ENCODE data around the gene SQSTM1. TPM values are rescaled to one million over a fixed set of nuclear protein-coding genes. Genes with fewer than 3 reads are reported as not detected.

Gene SQSTM1
- total and polyA plus RNA-seq, 2 of the 8 experiments (the other 6 are each of a cell fraction or from before 2014, with no cell fraction given), result 78.6 to 110 TPM

GRCh38 chr5:179870403-179870903 lies 49.7 kb downstream of the SQSTM1 start:
- H4K91ac ChIP-seq (replicated peaks; ENCODE audit: insufficient read length, low read length), result no peak overlapping the region
- H3K23me2 ChIP-seq (ENCODE audit: low read depth, low read length), result no peaks in the 10 kb centered on the region
- H3K14ac ChIP-seq (ENCODE audit: insufficient read length), result no peak overlapping the region
- no peak overlapping the region for H2AFZ ChIP-seq (ENCODE audit: low read length)
- H3K23ac ChIP-seq (ENCODE audit: insufficient read length), result no peak overlapping the region
- DNase-seq (ENCODE audit: low read depth in 1 of 2, low spot score in 2 of 2), result peak; percentile 43 to 60
- peaks cover 3 to 11% (median 5%) of the 10 kb centered on the region in 4 experiments; a peak in 5 of 8 replicates for H3K36me3 ChIP-seq (ENCODE audit: control insufficient read depth in 2 of 4, insufficient read depth in 4 of 4, low read length in 3 of 4)
- 0 out of 2 replicates have a peak overlapping the region, but pooled peaks have one; percentile 37 for H2BK5ac ChIP-seq (ENCODE audit: low read depth, low read length)
- no peak overlapping the region for H3K4me2 ChIP-seq (ENCODE audit: insufficient read depth in 1 of 2, low read depth in 2 of 2, low read length in 2 of 2)
- no peaks in the 10 kb centered on the region for H3K79me2 ChIP-seq (ENCODE audit: control insufficient read depth in 1 of 2, insufficient read depth in 2 of 2, low read length in 2 of 2)
- no peak overlapping the region for H3K18ac ChIP-seq (ENCODE audit: extremely low read depth, low read length)
- no peak overlapping the region for H4K8ac ChIP-seq (ENCODE audit: extremely low read depth, insufficient read depth, low read length)
- FAIRE-seq, result no peak
- no peak overlapping the region for H2BK12ac ChIP-seq (ENCODE audit: low read depth, low read length)
- no peak overlapping the region for H3K9ac ChIP-seq (replicated peaks in 1 of 4; ENCODE audit: extremely low read depth in 1 of 4, low read depth in 3 of 4, low read length in 3 of 4)
- no peak overlapping the region for H3K56ac ChIP-seq (replicated peaks; ENCODE audit: insufficient read length, low read depth, low read length)
- WGBS, 2 experiments (ENCODE audit: extremely low coverage in 1 of 2, insufficient coverage in 1 of 2, insufficient read length in 1 of 2, insufficient replicate concordance in 2 of 2, low coverage in 1 of 2, low lambda C conversion rate in 2 of 2, missing lambda C conversion rate in 1 of 2), result 89% methylated on average over 17 of the region's 17 CpGs; no CpG with 5 or more reads in 1 of the 2 experiments
- CTCF ChIA-PET (ENCODE audit: partially characterized antibody), result interaction anchor here (1.1 to 8.0 kb wide), 15 partner anchors 9 to 68 kb away, joined by 3 to 67 read pairs (median 5); partner anchors contain the start of genes MRNIP and TBC1D9B
- H3K4me1 ChIP-seq (replicated peaks in 1 of 4; ENCODE audit: control insufficient read depth in 3 of 4, insufficient read depth in 4 of 4, low read length in 3 of 4), result no peaks in the 10 kb centered on the region; a peak in 1 of 7 replicates
- H2BK20ac ChIP-seq (ENCODE audit: low read length), result no peak overlapping the region
- no peak overlapping the region for H3K4me3 ChIP-seq (ENCODE audit: extremely low read depth in 1 of 4, insufficient read depth in 2 of 4, low read depth in 3 of 4, low read length in 4 of 4)
- H2AK5ac ChIP-seq (ENCODE audit: low read depth, low read length), result no peak overlapping the region
- POLR2A ChIA-PET (ENCODE audit: partially characterized antibody), result interaction anchor here (0.9 to 2.5 kb wide), 7 partner anchors 8 to 74 kb away, joined by 3 to 11 read pairs (median 5); partner anchors contain the start of gene SQSTM1
- no peak overlapping the region for H2BK15ac ChIP-seq (ENCODE audit: low read length)
- no peaks in the 10 kb centered on the region for H3K27me3 ChIP-seq (replicated peaks in 1 of 4; ENCODE audit: control insufficient read depth in 3 of 4, extremely low read depth in 1 of 4, insufficient read depth in 3 of 4, low read length in 3 of 4)
- no peak overlapping the region for H2BK120ac ChIP-seq (replicated peaks; ENCODE audit: low read depth, low read length)
- H3K9me3 ChIP-seq (ENCODE audit: insufficient read depth in 2 of 2, low read depth in 1 of 2, low read length in 1 of 2), result no peaks in the 10 kb centered on the region
- H3K79me1 ChIP-seq (ENCODE audit: low read depth, low read length), result no peaks in the 10 kb centered on the region
- no peak overlapping the region for H3K27ac ChIP-seq (ENCODE audit: low read depth, low read length)
- H3K4ac ChIP-seq (replicated peaks; ENCODE audit: insufficient read length, low read depth, low read length), result no peak overlapping the region
- H4K5ac ChIP-seq (ENCODE audit: insufficient read length, low read depth, low read length), result no peak overlapping the region
- peaks cover 0 to 4% of the 10 kb centered on the region in 2 experiments for H4K20me1 ChIP-seq (replicated peaks in 1 of 2; ENCODE audit: control insufficient read depth in 1 of 2, insufficient read depth in 2 of 2, low read length in 2 of 2)
- TF ChIP-seq CTCF (IDR thresholded peaks at IDR 0.05; ENCODE audit: control extremely low read depth in 1 of 3, insufficient read depth in 1 of 3, low read depth in 1 of 3, low read length in 3 of 3) (peak in 2 of 3 experiments; percentile 62 to 80; a peak in 3 of 4 replicates), GABPA (IDR thresholded peaks at IDR 0.05; ENCODE audit: borderline replicate concordance, insufficient read depth, low read length) (peak; percentile 11; the same call in 1 of the 2 replicates), USF2 (IDR thresholded peaks at IDR 0.05; ENCODE audit: low read length) (no peak), RAD21 (IDR thresholded peaks at IDR 0.05 in 1 of 2, conservative IDR thresholded peaks at IDR 0.05 in 1 of 2; ENCODE audit: low read depth in 2 of 2, low read length in 2 of 2) (peak; percentile 62 to 71), RNF2 (IDR thresholded peaks at IDR 0.05; ENCODE audit: borderline replicate concordance, low read depth, low read length, missing control alignments, poor library complexity, severe bottlenecking) (no peak), SP4 (IDR thresholded peaks at IDR 0.05; ENCODE audit: low read length) (no peak), SIN3A (conservative IDR thresholded peaks at IDR 0.05 in 1 of 2, IDR thresholded peaks at IDR 0.05 in 1 of 2; ENCODE audit: low read depth in 1 of 2, low read length in 2 of 2) (0 out of 4 replicates have a peak, but pooled peaks of 1 of the 2 experiments have one; percentile 29)

Measured in H1 (cell line).